22Rv1 (cell line): Measurements from ENCODE around the gene UBE2G1.

Experiments
- H3K27ac ChIP-seq: fragments of 450-650 bp; 2 replicates; pipeline ENCODE4 v1.5.1; 2017
- ZFX ChIP-seq: fragments of 450-650 bp; IDR thresholded peaks from 2 replicates; pipeline ENCODE4 v1.6.1; 2017; ENCODE audit warnings: antibody characterized with exemption, borderline replicate concordance
- TF ChIP-seq, protein P1 (sequence below): fragments of 450-650 bp; IDR thresholded peaks from 2 replicates; pipeline ENCODE4 v1.5.1; 2017; ENCODE audit warnings: mild to moderate bottlenecking

UBE2G1 gene, protein sequence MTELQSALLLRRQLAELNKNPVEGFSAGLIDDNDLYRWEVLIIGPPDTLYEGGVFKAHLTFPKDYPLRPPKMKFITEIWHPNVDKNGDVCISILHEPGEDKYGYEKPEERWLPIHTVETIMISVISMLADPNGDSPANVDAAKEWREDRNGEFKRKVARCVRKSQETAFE

DNA sequence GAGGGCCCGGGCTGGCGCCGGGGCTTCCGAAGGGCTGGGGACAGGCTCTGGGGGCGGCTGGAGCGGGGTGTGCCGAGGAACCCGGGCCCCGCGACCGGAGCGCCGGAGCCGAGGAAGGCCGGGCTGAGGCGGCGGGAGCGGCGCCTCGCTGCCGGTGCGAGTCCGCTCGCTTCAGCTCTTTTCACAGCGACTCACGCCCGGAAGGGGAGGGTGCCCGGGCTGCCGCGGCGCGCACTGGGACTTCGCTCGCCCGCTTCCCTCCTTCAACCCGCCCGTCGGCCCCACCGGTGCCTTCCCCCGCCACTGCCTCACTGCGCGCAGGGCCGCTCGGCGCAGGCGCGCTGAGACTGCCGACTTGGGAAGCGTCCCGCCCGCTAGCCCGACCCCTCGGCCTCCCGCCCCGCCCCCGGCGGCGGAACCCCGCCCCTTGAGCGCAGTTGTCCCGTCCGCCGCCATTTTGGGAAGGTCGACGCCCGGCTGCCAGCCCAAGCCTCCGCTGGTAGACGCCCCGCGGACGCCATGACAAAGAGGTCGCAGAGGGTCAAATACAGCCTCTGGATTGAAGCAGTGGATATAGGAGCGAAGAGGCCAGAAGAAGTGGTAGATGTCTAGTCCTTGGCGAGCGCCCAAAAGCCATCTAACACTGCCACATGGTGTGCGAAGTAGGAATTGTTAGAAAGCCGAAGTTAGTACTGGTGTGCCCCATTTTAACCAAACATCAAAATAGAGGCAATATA is at the start of gene UBE2G1:
Gene UBE2G1 (minus strand): TSS at position 349 of the 737 bp plus-strand sequence. CDS start 359 bp downstream, outside the sequence.
- no peak for TF ChIP-seq ZFX
- TF ChIP-seq, protein P1, sequence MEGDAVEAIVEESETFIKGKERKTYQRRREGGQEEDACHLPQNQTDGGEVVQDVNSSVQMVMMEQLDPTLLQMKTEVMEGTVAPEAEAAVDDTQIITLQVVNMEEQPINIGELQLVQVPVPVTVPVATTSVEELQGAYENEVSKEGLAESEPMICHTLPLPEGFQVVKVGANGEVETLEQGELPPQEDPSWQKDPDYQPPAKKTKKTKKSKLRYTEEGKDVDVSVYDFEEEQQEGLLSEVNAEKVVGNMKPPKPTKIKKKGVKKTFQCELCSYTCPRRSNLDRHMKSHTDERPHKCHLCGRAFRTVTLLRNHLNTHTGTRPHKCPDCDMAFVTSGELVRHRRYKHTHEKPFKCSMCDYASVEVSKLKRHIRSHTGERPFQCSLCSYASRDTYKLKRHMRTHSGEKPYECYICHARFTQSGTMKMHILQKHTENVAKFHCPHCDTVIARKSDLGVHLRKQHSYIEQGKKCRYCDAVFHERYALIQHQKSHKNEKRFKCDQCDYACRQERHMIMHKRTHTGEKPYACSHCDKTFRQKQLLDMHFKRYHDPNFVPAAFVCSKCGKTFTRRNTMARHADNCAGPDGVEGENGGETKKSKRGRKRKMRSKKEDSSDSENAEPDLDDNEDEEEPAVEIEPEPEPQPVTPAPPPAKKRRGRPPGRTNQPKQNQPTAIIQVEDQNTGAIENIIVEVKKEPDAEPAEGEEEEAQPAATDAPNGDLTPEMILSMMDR, result peak; percentile 22; the same call in 1 of the 2 replicates
- peak within 1 kb of the TSS; percentile 95 for H3K27ac ChIP-seq

DNA sequence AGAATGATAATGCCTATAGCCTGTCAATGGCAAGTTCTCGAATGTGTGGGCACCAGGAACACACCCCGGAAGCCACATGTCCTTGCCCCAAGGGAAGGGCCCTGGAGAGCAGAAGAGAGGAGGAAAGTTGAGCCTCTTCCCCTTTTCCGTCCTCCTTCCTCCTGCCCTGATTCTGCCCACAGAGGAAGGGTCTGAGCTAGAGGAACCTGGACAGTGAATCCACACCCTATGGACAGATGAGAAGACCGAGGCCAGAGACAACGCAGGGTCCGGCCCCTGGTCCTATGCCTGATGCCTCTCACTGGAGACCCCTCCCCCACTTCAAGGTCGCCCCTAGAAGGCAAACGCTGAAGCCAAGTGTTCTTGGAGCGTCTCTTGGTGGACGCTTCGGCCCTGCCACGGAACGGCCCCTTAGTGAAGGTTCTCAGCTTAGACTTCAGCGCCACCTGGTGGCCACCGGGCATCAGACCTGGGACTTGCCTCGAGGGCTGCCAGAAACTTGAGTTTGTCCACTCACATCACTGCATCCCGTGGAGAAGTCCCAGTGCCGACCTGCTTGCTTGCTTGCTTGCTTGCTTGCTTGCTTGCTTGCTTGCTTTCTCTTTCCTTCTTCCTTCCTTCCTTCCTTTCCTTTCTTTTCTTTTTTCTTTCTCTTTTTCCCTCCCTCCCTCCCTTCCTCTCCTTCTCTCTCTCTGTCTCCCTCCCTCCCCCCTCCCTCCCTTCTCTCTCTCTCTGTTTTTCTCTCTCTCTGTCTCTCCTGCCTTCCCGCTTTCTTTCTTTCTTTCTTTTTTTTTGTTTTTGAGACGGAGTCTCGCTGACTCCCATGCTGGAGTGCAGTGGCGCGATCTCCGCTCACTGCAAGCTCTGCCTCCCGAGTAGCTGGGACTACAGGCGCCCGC is 46.7 kb upstream of the UBE2G1 start:
- no peak overlapping the region for H3K27ac ChIP-seq
- TF ChIP-seq, protein P1, result peak; percentile 84
- no peak for TF ChIP-seq ZFX

DNA sequence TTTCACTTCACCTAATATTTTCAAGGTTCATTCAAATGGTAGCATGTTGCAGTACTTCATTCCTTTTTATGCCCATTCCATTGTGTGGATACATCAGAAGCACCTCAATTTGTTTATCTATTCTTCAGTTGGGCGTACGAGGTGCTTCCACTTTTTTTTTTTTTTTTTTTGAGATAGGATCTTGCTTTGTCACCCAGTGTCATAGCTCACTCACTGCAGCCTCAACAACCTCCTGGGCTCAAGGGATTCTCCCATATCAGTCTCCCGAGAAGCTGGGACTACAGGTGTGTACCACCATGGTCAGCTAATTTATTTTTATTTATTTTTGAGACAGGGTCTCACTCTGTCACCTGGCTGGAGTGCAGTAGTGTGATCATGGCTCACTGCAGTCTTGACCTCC is 44.7 kb upstream of the UBE2G1 start:
- no peak overlapping the region for H3K27ac ChIP-seq
- TF ChIP-seq, protein P1, result no peak
- no peak for TF ChIP-seq ZFX

DNA sequence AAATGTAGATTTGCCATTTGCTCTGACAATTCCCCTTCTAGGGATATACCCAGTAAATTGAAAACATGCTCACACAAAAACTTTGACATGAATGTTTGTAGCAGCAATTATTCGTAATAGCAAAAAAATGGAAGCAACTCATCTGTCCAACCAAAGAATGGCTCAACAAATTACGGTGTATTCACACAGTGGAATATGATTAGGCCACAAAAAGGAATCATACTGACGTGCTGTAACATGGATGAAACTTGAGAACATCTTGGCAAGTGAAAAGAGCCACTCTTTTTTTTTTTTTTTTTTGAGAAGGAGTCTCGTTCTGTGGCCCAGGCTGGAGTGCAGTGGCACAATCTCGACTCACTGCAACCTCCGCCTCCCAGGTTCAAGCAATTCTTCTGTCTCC is 43.2 kb upstream of the UBE2G1 start:
- TF ChIP-seq, protein P1, result no peak
- TF ChIP-seq ZFX, result no peak
- no peak overlapping the region for H3K27ac ChIP-seq

DNA sequence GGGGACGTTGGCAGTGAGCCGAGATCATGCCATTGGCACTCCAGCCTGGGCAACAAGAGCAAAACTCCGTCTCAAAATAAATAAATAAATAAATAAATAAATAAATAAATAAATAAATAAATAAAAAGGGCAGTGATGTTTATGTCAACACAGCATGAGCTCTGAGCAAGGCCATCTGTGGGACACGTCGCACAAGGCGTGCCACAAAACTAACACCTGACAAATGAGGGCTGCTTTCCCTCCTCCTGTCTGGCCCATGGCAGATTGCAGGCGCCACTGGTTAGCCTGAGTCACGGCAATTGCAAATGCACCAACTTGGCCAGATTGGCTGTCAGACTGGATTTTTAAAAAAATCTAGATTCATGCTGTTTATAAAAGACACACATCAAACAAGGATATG is 41.4 kb upstream of the UBE2G1 start:
- TF ChIP-seq, protein P1, result no peak
- no peak for TF ChIP-seq ZFX
- peak overlapping the region; percentile 31; the same call in 1 of the 2 replicates for H3K27ac ChIP-seq

DNA sequence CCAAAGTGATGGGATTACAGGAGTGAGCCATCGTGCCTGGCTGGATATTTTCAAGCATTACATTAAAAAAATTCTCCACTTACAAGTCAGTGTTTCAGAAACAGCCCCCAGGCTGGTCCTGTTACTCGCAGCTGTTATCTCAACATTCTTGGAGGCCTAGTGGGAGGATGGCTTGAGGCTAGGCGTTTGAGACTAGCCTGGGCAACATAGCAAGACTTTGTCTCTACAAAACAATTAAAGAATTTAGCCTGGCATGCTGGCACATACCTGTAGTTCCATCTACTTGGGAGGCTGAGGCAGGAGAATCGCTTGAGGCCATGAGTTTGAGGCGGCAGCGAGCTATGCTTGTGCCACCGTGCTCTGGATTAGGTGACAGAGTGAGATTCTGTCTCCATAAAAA is 40.7 kb upstream of the UBE2G1 start:
- H3K27ac ChIP-seq, result no peak overlapping the region
- TF ChIP-seq ZFX, result no peak
- TF ChIP-seq, protein P1, result no peak
